Measurements from ENCODE around the gene APC2.

GRCh38 chr19:1490311-1491113, 40.6 kb downstream of the APC2 start, which contains the start of gene PCSK4:
- TF ChIP-seq CTCF (IDR thresholded peaks at IDR 0.05), result no peak
- no peak for TF ChIP-seq POLR2A (IDR thresholded peaks at IDR 0.05)
